HCT116 (cell line): ENCODE data around the gene GRM5. TPM values are rescaled to one million over a fixed set of nuclear protein-coding genes. Genes with fewer than 3 reads are reported as not detected.

Experiments
- ATAC-seq: fragments of 200-7000 bp; cut with Tn5 transposase; 2 replicates; pipeline ENCODE4 v1.9.1; 2020; ENCODE audit warnings: mild to moderate bottlenecking, moderate library complexity
- BruUV-seq: library from RNA; stranded (reverse); fragments of 400-500 nt; replicated peaks from 2 replicates; lab custom pipeline; 2021; lab: Mats Ljungman, UMichigan
- CTCF ChIA-PET: fragments of 300-600 bp; sonication (Branson Sonifier 250); formaldehyde crosslinking; loops from one replicate; lab custom pipeline; 2021; ENCODE audit warnings: antibody characterized with exemption; lab: Charles Lee
- POLR2A ChIA-PET: fragments of 300-600, 350-600 bp; sonication (Branson Sonifier 250); formaldehyde crosslinking; loops from one replicate; lab custom pipeline; 2021; ENCODE audit warnings: antibody characterized with exemption; lab: Charles Lee
- RAD21 ChIA-PET, 2 experiments: fragments of 300-600 bp; sonication (Branson Sonifier 250); formaldehyde crosslinking; loops; one replicate each; lab custom pipeline; 2023; ENCODE audit warnings: low total read pairs in 2 of 2; ENCODE audit not compliant: uncharacterized antibody in 2 of 2, unreplicated experiment in 2 of 2, low non-redundant PET in 1 of 2; lab: Charles Lee
- DNase-seq: peaks from one replicate; pipeline ENCODE4 v3.0.0-alpha.2; 2010; ENCODE audit warnings: low read depth, low spot score
- H2AFZ ChIP-seq: fragments of 200-600 bp; shearing (Covaris generic), sonication (generic); 2 replicates; pipeline ENCODE4 v1.6.1; 2017; ENCODE audit warnings: low read depth, mixed run types, mixed read lengths, antibody characterized with exemption, low read length; ENCODE audit not compliant: poor library complexity, severe bottlenecking
- H3K27ac ChIP-seq: 2 replicates; pipeline ENCODE4 v1.5.1; 2012; ENCODE audit warnings: low read depth, low read length
- H3K27me3 ChIP-seq: fragments of 200-600 bp; sonication (generic); 2 replicates; pipeline ENCODE4 v1.6.1; 2016; ENCODE audit warnings: mixed run types, low read length, mixed read lengths; ENCODE audit not compliant: insufficient read depth
- H3K36me3 ChIP-seq, 2 experiments: fragments of 200-500 bp in 1 of 2; fragments of 200-600 bp in 1 of 2; sonication (Bioruptor generic) in 1 of 2; sonication (generic) in 1 of 2; 2 replicates each; pipeline versions ENCODE4 v1.5.1 to v1.6.1; 2014 to 2016; ENCODE audit warnings: low read length in 2 of 2, inconsistent platforms in 1 of 2, mixed read lengths in 1 of 2, mixed run types in 1 of 2; ENCODE audit not compliant: insufficient read depth in 2 of 2, control insufficient read depth in 1 of 2
- H3K4me1 ChIP-seq, 2 experiments: fragments of 200-600 bp in 1 of 2; sonication (generic) in 1 of 2; 2 replicates each; pipeline versions ENCODE4 v1.5.1 to v1.6.1; 2012 to 2017; ENCODE audit warnings: low read length in 2 of 2, inconsistent platforms in 1 of 2, mild to moderate bottlenecking in 1 of 2, mixed read lengths in 1 of 2, mixed run types in 1 of 2, moderate library complexity in 1 of 2; ENCODE audit not compliant: insufficient read depth in 2 of 2, control insufficient read depth in 1 of 2
- H3K4me2 ChIP-seq: fragments of 200-600 bp; sonication (generic); 2 replicates; pipeline ENCODE4 v1.6.1; 2017; ENCODE audit warnings: mixed run types, low read length, mixed read lengths
- H3K4me3 ChIP-seq, 2 experiments: fragments of 200-600 bp in 1 of 2; sonication (generic) in 1 of 2; replicated peaks in 1 of 2; 2 replicates each; pipeline ENCODE4 v1.5.1; 2011 to 2016; ENCODE audit warnings: low read length in 2 of 2, control low read depth in 1 of 2, low read depth in 1 of 2, mild to moderate bottlenecking in 1 of 2, mixed read lengths in 1 of 2, mixed run types in 1 of 2
- H3K79me2 ChIP-seq: fragments of 200-600 bp; sonication (generic); 2 replicates; pipeline ENCODE4 v1.6.1; 2017; ENCODE audit warnings: mild to moderate bottlenecking, mixed run types, low read length, moderate library complexity, mixed read lengths; ENCODE audit not compliant: insufficient read depth
- H3K9ac ChIP-seq: fragments of 200-600 bp; sonication (generic); 2 replicates; pipeline ENCODE4 v1.6.1; 2016; ENCODE audit warnings: low read length, mixed read lengths
- H3K9me2 ChIP-seq: fragments of 200-600 bp; sonication (generic), shearing (Covaris generic); 2 replicates; pipeline ENCODE4 v1.6.1; 2017; ENCODE audit warnings: mixed run types, mild to moderate bottlenecking, moderate library complexity; ENCODE audit not compliant: insufficient read depth
- H3K9me3 ChIP-seq, 2 experiments: fragments of 200-500 bp in 1 of 2; fragments of 200-600 bp in 1 of 2; sonication (Bioruptor generic) in 1 of 2; sonication (generic) in 1 of 2; 2 replicates each; pipeline ENCODE4 v1.6.1; 2014 to 2017; ENCODE audit warnings: low read length in 2 of 2, mixed read lengths in 2 of 2, inconsistent platforms in 1 of 2, low read depth in 1 of 2, mild to moderate bottlenecking in 1 of 2, mixed run types in 1 of 2, moderate library complexity in 1 of 2; ENCODE audit not compliant: control insufficient read depth in 1 of 2, insufficient read depth in 1 of 2
- H4K20me1 ChIP-seq: fragments of 200-600 bp; sonication (generic), shearing (Covaris generic); 2 replicates; pipeline ENCODE4 v1.6.1; 2017; ENCODE audit warnings: mixed run types, mild to moderate bottlenecking, moderate library complexity; ENCODE audit not compliant: insufficient read depth
- CBX3 ChIP-seq: IDR thresholded peaks from 2 replicates; pipeline ENCODE4 v1.6.1; 2012; ENCODE audit warnings: low read depth
- CTCF ChIP-seq, 3 experiments: fragments of 200-600 bp in 1 of 3; sonication (generic) in 1 of 3; IDR thresholded peaks in 2 of 3; conservative IDR thresholded peaks in 1 of 3; 2 replicates each; pipeline ENCODE4 v1.5.1; 2012 to 2017; ENCODE audit warnings: low read depth in 2 of 3, low read length in 2 of 3, antibody characterized with exemption in 1 of 3, borderline replicate concordance in 1 of 3, control low read depth in 1 of 3, mild to moderate bottlenecking in 1 of 3, mixed read lengths in 1 of 3, mixed run types in 1 of 3, moderate library complexity in 1 of 3; ENCODE audit not compliant: insufficient read depth in 1 of 3
- ELF1 ChIP-seq: IDR thresholded peaks from 2 replicates; pipeline ENCODE4 v1.6.1; 2012; ENCODE audit warnings: low read depth, borderline replicate concordance
- MAX ChIP-seq: IDR thresholded peaks from 2 replicates; pipeline ENCODE4 v1.6.1; 2012
- RAD21 ChIP-seq: IDR thresholded peaks from 2 replicates; pipeline ENCODE4 v1.6.1; 2012; ENCODE audit warnings: low read depth, mild to moderate bottlenecking
- SP1 ChIP-seq: IDR thresholded peaks from 2 replicates; pipeline ENCODE4 v1.6.1; 2012; ENCODE audit warnings: low read depth
- intact Hi-C: fragments of 100-400 bp; cut with micrococcal nuclease; formaldehyde crosslinking; loops from 2 replicates; pipeline ENCODE4 v1.10.0; 2022
- total RNA-seq: library from RNA; stranded (reverse); gene quantifications from one replicate; pipeline ENCODE4 v1.2.1, GENCODE V29; 2021; ENCODE audit not compliant: unreplicated experiment

Gene GRM5
- total RNA-seq, 1 experiment from 2014 or later = not detected

GRCh38 chr11:88697139-88697538 is 368.6 kb downstream of the GRM5 start:
- H3K79me2 ChIP-seq = no peaks in the 10 kb centered on the region
- no peaks in the 10 kb centered on the region for H4K20me1 ChIP-seq
- H3K4me1 ChIP-seq = no peaks in the 10 kb centered on the region
- no peak overlapping the region for H3K4me2 ChIP-seq
- POLR2A ChIA-PET = no interaction called here
- intact Hi-C loops = no loop called here
- no peaks in the 10 kb centered on the region for H3K9me2 ChIP-seq
- H2AFZ ChIP-seq = no peak overlapping the region
- no peaks in the 10 kb centered on the region for H3K27me3 ChIP-seq
- no peaks in the 10 kb centered on the region for H3K36me3 ChIP-seq
- RAD21 ChIA-PET = no interaction called here
- no peak overlapping the region for H3K4me3 ChIP-seq
- DNase-seq = no peak
- BruUV-seq = no TSS peak
- TF ChIP-seq ELF1 (no peak), CTCF (IDR thresholded peaks at IDR 0.05 in 2 of 3, conservative IDR thresholded peaks at IDR 0.05 in 1 of 3; ENCODE audit: borderline replicate concordance in 1 of 3, insufficient read depth in 1 of 3, low read depth in 2 of 3, low read length in 2 of 3) (no peak), MAX (no peak), CBX3 (no peak), SP1 (no peak)
- CTCF ChIA-PET = no interaction called here
- no peak overlapping the region for H3K27ac ChIP-seq
- H3K9me3 ChIP-seq = no peaks in the 10 kb centered on the region
- no peak for ATAC-seq
- no peak overlapping the region for H3K9ac ChIP-seq

- POLR2A ChIA-PET = no interaction called here
These were observed 369.9 kb downstream of the GRM5 start for GRCh38 chr11:88695689-88696414.

More at GRCh38 chr11:88695689-88696414, 369.9 kb downstream of the GRM5 start:
- TF ChIP-seq SP1 = no peak
- TF ChIP-seq RAD21 = no peak
- no peaks in the 10 kb centered on the region for H3K9me3 ChIP-seq
- H3K4me1 ChIP-seq = no peaks in the 10 kb centered on the region
- H3K9me2 ChIP-seq = no peaks in the 10 kb centered on the region
- H3K36me3 ChIP-seq = no peaks in the 10 kb centered on the region
- H3K4me3 ChIP-seq = no peak overlapping the region
- intact Hi-C loops = no loop called here
- H2AFZ ChIP-seq = no peak overlapping the region
- RAD21 ChIA-PET = no interaction called here
- no peak for ATAC-seq
- no peak overlapping the region for H3K27ac ChIP-seq
- no peak for DNase-seq
- no peaks in the 10 kb centered on the region for H3K27me3 ChIP-seq
- no TSS peak for BruUV-seq
- no peaks in the 10 kb centered on the region for H4K20me1 ChIP-seq
- no peak overlapping the region for H3K9ac ChIP-seq
- no peak overlapping the region for H3K4me2 ChIP-seq
- no peaks in the 10 kb centered on the region for H3K79me2 ChIP-seq
- CTCF ChIA-PET = no interaction called here
